Kidney (tissue), 14 donors: ENCODE measurements around the gene C19orf81. TPM values are rescaled to one million over a fixed set of nuclear protein-coding genes. Genes with fewer than 3 reads are reported as not detected.

Source experiments
- DNase-seq, 5 donors: peaks; one replicate each; pipeline ENCODE4 v3.0.0-alpha.2; 2013 to 2020
- FAIRE-seq: peaks from 2 replicates; lab custom pipeline; 2012; peaks lifted over from hg19 to GRCh38; lab: Jason Lieb, UNC
- H3K27ac ChIP-seq, 2 donors: one replicate each; pipeline ENCODE4 v1.7.0; 2013; ENCODE audit warnings: low read depth in 2 of 2, low read length in 2 of 2, inconsistent platforms in 1 of 2
- H3K27me3 ChIP-seq: one replicate; pipeline ENCODE4 v1.7.1; 2013; ENCODE audit warnings: low read length, inconsistent platforms; ENCODE audit not compliant: control insufficient read depth, insufficient read depth
- H3K36me3 ChIP-seq, 3 donors: one replicate each; pipeline versions ENCODE4 v1.7.0 to v1.7.1; 2013; ENCODE audit warnings: low read length in 3 of 3, control low read depth in 1 of 3, inconsistent platforms in 1 of 3; ENCODE audit not compliant: insufficient read depth in 3 of 3, control insufficient read depth in 2 of 3
- H3K4me1 ChIP-seq, 3 donors: one replicate each; pipeline versions ENCODE4 v1.7.0 to v1.7.1; 2013; ENCODE audit warnings: low read length in 3 of 3, inconsistent platforms in 1 of 3, low read depth in 1 of 3; ENCODE audit not compliant: control insufficient read depth in 2 of 3, insufficient read depth in 2 of 3
- H3K4me3 ChIP-seq, 3 donors: one replicate each; pipeline versions ENCODE4 v1.7.0 to v1.8.1; 2013; ENCODE audit warnings: low read length in 3 of 3, control low read depth in 1 of 3, inconsistent platforms in 1 of 3
- H3K9ac ChIP-seq, 3 donors: one replicate each; pipeline versions ENCODE4 v1.7.0 to v1.7.1; 2013; ENCODE audit warnings: low read length in 3 of 3, control low read depth in 1 of 3, inconsistent platforms in 1 of 3
- H3K9me3 ChIP-seq, 3 donors: one replicate each; pipeline versions ENCODE4 v1.7.0 to v1.7.1; 2013; ENCODE audit warnings: low read length in 3 of 3, control low read depth in 1 of 3, inconsistent platforms in 1 of 3; ENCODE audit not compliant: control insufficient read depth in 2 of 3, insufficient read depth in 1 of 3
- CTCF ChIP-seq: IDR thresholded peaks from 3 replicates; pipeline ENCODE4 v1.5.1; 2012; ENCODE audit warnings: mild to moderate bottlenecking, moderate library complexity, borderline replicate concordance; ENCODE audit not compliant: insufficient read depth; ENCODE audit errors: extremely low read depth
- intact Hi-C: fragments of 100-400 bp; cut with DNase I; formaldehyde crosslinking; loops from one replicate; pipeline ENCODE4 v1.11.1; 2022
- polyA plus RNA-seq: library from polyadenylated mRNA; stranded (reverse); fragments of 350-450 nt; fragmentation: Illumina TruSeq; extraction: RNeasy Lipid Tissue Mini Kit (QIAGEN cat#74804); gene quantifications from one replicate; pipeline ENCODE4 v1.2.3, GENCODE V29; 2014; ENCODE audit warnings: low read depth, low replicate concordance; ENCODE audit not compliant: insufficient read depth
- total RNA-seq: library from RNA; stranded (reverse); fragmentation: NEBNext Ultra II Directional; extraction: Animal tissue kit (Norgen Biotek cat#: 25700); gene quantifications from one replicate; pipeline ENCODE4 v1.2.1, GENCODE V29; 2021
- donor health status: control.
- donor health status: control.
- donor health status: control.
- donor health status: control.
- donor health status: control.
- donor health status: DM: yes; HTN: yes; CAD: no.
- donor health status: Normal renal cell carcinoma (clear cell type).

The C19orf81 gene
- total and polyA plus RNA-seq, 2 donors from 2014 or later = 1.6 to 3.0 TPM

- no peaks in the 10 kb centered on the region for H3K36me3 ChIP-seq
- intact Hi-C loops = no loop called here
- H3K9ac ChIP-seq = no peak overlapping the region
- no peaks in the 10 kb centered on the region for H3K4me1 ChIP-seq
- no peak overlapping the region for H3K27ac ChIP-seq
- peaks cover 3% of the 10 kb centered on the region for H3K27me3 ChIP-seq
- DNase-seq (no peak), FAIRE-seq (no peak)
- no peak for TF ChIP-seq CTCF
- no peaks in the 10 kb centered on the region for H3K9me3 ChIP-seq
- no peak overlapping the region for H3K4me3 ChIP-seq
These were observed 59.1 kb downstream of the C19orf81 start for GRCh38 chr19:50708179-50708879.

Other genes starting within 250 kb of the C19orf81 start
- 1.1 TPM for gene SPIB, start 230.5 kb upstream of the C19orf81 start, total RNA-seq
- not detected for gene SPIB, start 230.5 kb upstream of the C19orf81 start, polyA plus RNA-seq
- gene MYBPC2, start 216.6 kb upstream of the C19orf81 start, total RNA-seq = 0.98 TPM
- gene MYBPC2, start 216.6 kb upstream of the C19orf81 start, polyA plus RNA-seq = not detected
- gene EMC10, start 172.9 kb upstream of the C19orf81 start, total RNA-seq = 184 TPM
- gene EMC10, start 172.9 kb upstream of the C19orf81 start, polyA plus RNA-seq = 199 TPM
- 2.0 TPM for gene GARIN5A, start 172.6 kb upstream of the C19orf81 start, total RNA-seq
- gene GARIN5A, start 172.6 kb upstream of the C19orf81 start, polyA plus RNA-seq = 9.0 TPM
- gene JOSD2, start 138.3 kb upstream of the C19orf81 start, total RNA-seq = 31.7 TPM
- gene JOSD2, start 138.3 kb upstream of the C19orf81 start, polyA plus RNA-seq = 73.7 TPM
- not detected for gene ASPDH, start 135.5 kb upstream of the C19orf81 start, total RNA-seq
- 115 TPM for gene ASPDH, start 135.5 kb upstream of the C19orf81 start, polyA plus RNA-seq
- gene LRRC4B, start 81.0 kb upstream of the C19orf81 start, total RNA-seq = 1.2 TPM
- gene LRRC4B, start 81.0 kb upstream of the C19orf81 start, polyA plus RNA-seq = 2.6 TPM
- gene SYT3, start 9.6 kb upstream of the C19orf81 start, total RNA-seq = 0.63 TPM
- 0.54 TPM for gene SYT3, start 9.6 kb upstream of the C19orf81 start, polyA plus RNA-seq
- gene SHANK1, start 70.4 kb downstream of the C19orf81 start, total RNA-seq = 0.35 TPM
- gene SHANK1, start 70.4 kb downstream of the C19orf81 start, polyA plus RNA-seq = 0.24 TPM
- gene CLEC11A, start 73.9 kb downstream of the C19orf81 start, total RNA-seq = 9.6 TPM
- gene CLEC11A, start 73.9 kb downstream of the C19orf81 start, polyA plus RNA-seq = 24.5 TPM
- not detected for gene GPR32, start 121.0 kb downstream of the C19orf81 start, total RNA-seq
- gene GPR32, start 121.0 kb downstream of the C19orf81 start, polyA plus RNA-seq = not detected
- gene ACP4, start 141.0 kb downstream of the C19orf81 start, total RNA-seq = not detected
- gene ACP4, start 141.0 kb downstream of the C19orf81 start, polyA plus RNA-seq = not detected
- 0.41 TPM for gene KLK1, start 174.3 kb downstream of the C19orf81 start, total RNA-seq
- 827 TPM for gene KLK1, start 174.3 kb downstream of the C19orf81 start, polyA plus RNA-seq
- gene KLK15, start 184.1 kb downstream of the C19orf81 start, total RNA-seq = not detected
- gene KLK15, start 184.1 kb downstream of the C19orf81 start, polyA plus RNA-seq = 2.7 TPM
- not detected for gene KLK3, start 205.5 kb downstream of the C19orf81 start, total RNA-seq
- gene KLK3, start 205.5 kb downstream of the C19orf81 start, polyA plus RNA-seq = 1.6 TPM
- not detected for gene KLK2, start 224.0 kb downstream of the C19orf81 start, total RNA-seq
- not detected for gene KLK2, start 224.0 kb downstream of the C19orf81 start, polyA plus RNA-seq